SK-N-SH (cell line): Measurements from ENCODE around the gene MYORG. TPM values are rescaled to one million over a fixed set of nuclear protein-coding genes. Genes with fewer than 3 reads are reported as not detected.
A peak's percentile ranks its signal among the peaks of the same experiment; 100 is the strongest.

Experiments
- CTCF ChIA-PET: fragments of 300-600, 350-600 bp; formaldehyde crosslinking; extraction: SDS; loops from one replicate; lab custom pipeline; 2021; lab: Yijun Ruan, JAX
- POLR2A ChIA-PET: fragments of 350-600 bp; sonication (Branson Sonifier 250); formaldehyde crosslinking; extraction: SDS; loops from one replicate; lab custom pipeline; 2020; ENCODE audit warnings: antibody characterized with exemption, inconsistent platforms; lab: Yijun Ruan, JAX
- DNase-seq: peaks from one replicate; pipeline ENCODE4 v3.0.0; 2012
- H2AFZ ChIP-seq: fragments of 200-600 bp; sonication (generic); 2 replicates; pipeline ENCODE4 v1.8.1; 2016; ENCODE audit warnings: antibody characterized with exemption, mild to moderate bottlenecking, low read depth
- H3F3A ChIP-seq: fragments of 200-600 bp; sonication (generic); replicated peaks from 2 replicates; pipeline ENCODE3; 2016; ENCODE audit warnings: antibody characterized with exemption, mild to moderate bottlenecking; ENCODE audit not compliant: insufficient read depth
- H3K27ac ChIP-seq, 2 experiments: fragments of 200-500 bp in 1 of 2; fragments of 200-600 bp in 1 of 2; sonication (Bioruptor generic) in 1 of 2; sonication (generic), shearing (Covaris generic) in 1 of 2; 2 replicates each; pipeline versions ENCODE4 v1.5.1 to v1.6.1; 2014 to 2016; ENCODE audit warnings: low read depth in 2 of 2, inconsistent platforms in 1 of 2, low read length in 1 of 2, mild to moderate bottlenecking in 1 of 2, mixed read lengths in 1 of 2
- H3K27me3 ChIP-seq: fragments of 200-600 bp; sonication (generic), shearing (Covaris generic); 2 replicates; pipeline ENCODE4 v1.6.1; 2016; ENCODE audit warnings: mixed run types; ENCODE audit not compliant: insufficient read depth
- H3K36me3 ChIP-seq, 2 experiments: fragments of 200-500 bp in 1 of 2; fragments of 200-600 bp in 1 of 2; sonication (Bioruptor generic) in 1 of 2; sonication (generic) in 1 of 2; replicated peaks in 1 of 2; 2 replicates each; pipeline versions ENCODE3 to v1.5.1; 2014 to 2016; ENCODE audit warnings: low read length in 1 of 2, mild to moderate bottlenecking in 1 of 2; ENCODE audit not compliant: insufficient read depth in 2 of 2, control insufficient read depth in 1 of 2
- H3K4me1 ChIP-seq, 2 experiments: fragments of 200-500 bp in 1 of 2; fragments of 200-600 bp in 1 of 2; sonication (Bioruptor generic) in 1 of 2; sonication (generic), shearing (Covaris generic) in 1 of 2; 2 replicates each; pipeline versions ENCODE4 v1.5.1 to v1.6.1; 2014 to 2016; ENCODE audit warnings: low read depth in 1 of 2, low read length in 1 of 2, mixed run types in 1 of 2; ENCODE audit not compliant: insufficient read depth in 2 of 2, control insufficient read depth in 1 of 2
- H3K4me2 ChIP-seq: fragments of 200-600 bp; sonication (generic), shearing (Covaris generic); 2 replicates; pipeline ENCODE4 v1.6.1; 2017; ENCODE audit warnings: mixed run types
- H3K4me3 ChIP-seq, 2 experiments: fragments of 200-500 bp in 1 of 2; fragments of 200-600 bp in 1 of 2; sonication (Bioruptor generic) in 1 of 2; sonication (generic), shearing (Covaris generic) in 1 of 2; 2 replicates each; pipeline versions ENCODE4 v1.5.1 to v1.8.1; 2014 to 2016; ENCODE audit warnings: low read depth in 2 of 2, inconsistent platforms in 1 of 2, low read length in 1 of 2, mild to moderate bottlenecking in 1 of 2, mixed read lengths in 1 of 2, moderate library complexity in 1 of 2
- H3K79me2 ChIP-seq: fragments of 200-600 bp; sonication (generic); 2 replicates; pipeline ENCODE4 v1.8.1; 2017; ENCODE audit warnings: mild to moderate bottlenecking; ENCODE audit not compliant: insufficient read depth
- H3K9ac ChIP-seq: fragments of 200-600 bp; sonication (generic); 2 replicates; pipeline ENCODE4 v1.6.1; 2017; ENCODE audit warnings: mixed run types
- H3K9me2 ChIP-seq: fragments of 200-600 bp; sonication (generic); 2 replicates; pipeline ENCODE4 v1.6.1; 2017; ENCODE audit warnings: mixed run types
- H3K9me3 ChIP-seq: fragments of 200-600 bp; sonication (generic); 2 replicates; pipeline ENCODE4 v1.6.1; 2017; ENCODE audit warnings: mixed run types, mild to moderate bottlenecking, moderate library complexity
- H4K20me1 ChIP-seq: fragments of 200-600 bp; sonication (generic); 2 replicates; pipeline ENCODE4 v1.6.1; 2017; ENCODE audit warnings: mild to moderate bottlenecking, mixed run types; ENCODE audit not compliant: insufficient read depth
- EZH2phosphoT487 ChIP-seq: fragments of 200-600 bp; sonication (generic); IDR thresholded peaks from 2 replicates; pipeline ENCODE4 v1.6.1; 2017; ENCODE audit warnings: low read depth, mixed run types, mild to moderate bottlenecking, antibody characterized with exemption, moderate library complexity, borderline replicate concordance
- FOXJ3 ChIP-seq: sonication (generic); formaldehyde crosslinking; IDR thresholded peaks from 2 replicates; pipeline ENCODE4 v1.5.1; 2020; ENCODE audit warnings: mild to moderate bottlenecking, missing genetic modification reagents
- FOXM1 ChIP-seq: IDR thresholded peaks from 2 replicates; pipeline ENCODE4 v1.4.0; 2012; ENCODE audit warnings: low read depth, mild to moderate bottlenecking
- GABPA ChIP-seq: IDR thresholded peaks from 2 replicates; pipeline ENCODE4 v1.4.0; 2012; ENCODE audit warnings: low read depth, mild to moderate bottlenecking
- JUND ChIP-seq: IDR thresholded peaks from 2 replicates; pipeline ENCODE4 v1.4.0; 2012
- MAX ChIP-seq: IDR thresholded peaks from 2 replicates; pipeline ENCODE4 v1.4.0; 2012; ENCODE audit warnings: low read depth
- NFIC ChIP-seq: IDR thresholded peaks from 2 replicates; pipeline ENCODE4 v1.4.0; 2012; ENCODE audit warnings: borderline replicate concordance
- RAD21 ChIP-seq: IDR thresholded peaks from 2 replicates; pipeline ENCODE4 v1.6.1; 2012; ENCODE audit warnings: mild to moderate bottlenecking, low read length
- RCOR1 ChIP-seq: fragments of 150-350 bp; IDR thresholded peaks from 2 replicates; pipeline ENCODE4 v1.6.1; 2017; ENCODE audit warnings: antibody characterized with exemption, low read length
- RFX5 ChIP-seq: IDR thresholded peaks from 2 replicates; pipeline ENCODE4 v1.6.1; 2012; ENCODE audit warnings: mild to moderate bottlenecking, improper control_type of control experiment, low read length
- SMC3 ChIP-seq: IDR thresholded peaks from 2 replicates; pipeline ENCODE4 v1.6.1; 2012; ENCODE audit warnings: low read depth, low read length, improper control_type of control experiment
- TCF12 ChIP-seq: IDR thresholded peaks from 2 replicates; pipeline ENCODE4 v1.4.0; 2012
- YY1 ChIP-seq: IDR thresholded peaks from 2 replicates; pipeline ENCODE4 v1.4.0; 2012; ENCODE audit warnings: low read depth, mild to moderate bottlenecking
- WGBS: methylation state at CpG from one replicate; pipeline ENCODE4 v1.1.6; 2017; ENCODE audit warnings: low lambda C conversion rate; 5-methylcytosine and 5-hydroxymethylcytosine counted together
- polyA plus RNA-seq, 3 experiments: library from polyadenylated mRNA; depleted of rRNA; stranded (reverse); fragments of >200 nt; gene quantifications; 2 replicates each; pipeline ENCODE4 v1.2.3, GENCODE V29; 2012
- TF ChIP-seq, protein P1 (sequence below): IDR thresholded peaks from 2 replicates; pipeline ENCODE4 v1.4.0; 2012; ENCODE audit warnings: low read depth, borderline replicate concordance
- TF ChIP-seq, protein P2 (sequence below): fragments of 150-350 bp; IDR thresholded peaks from 2 replicates; pipeline ENCODE4 v1.6.1; 2017; ENCODE audit warnings: antibody characterized with exemption, low read length, low read depth, borderline replicate concordance
- TF ChIP-seq, protein P3 (sequence below): fragments of 150-350 bp; IDR thresholded peaks from 2 replicates; pipeline ENCODE4 v1.6.1; 2016; ENCODE audit warnings: mild to moderate bottlenecking, low read depth, low read length

MYORG gene
- polyA plus RNA-seq, 1 of the 3 experiments (the other 2 are of a cell fraction): 1.1 TPM

GRCh38 chr9:34337403-34337802, 39.3 kb downstream of the MYORG start:
- Histone ChIP-seq H3K9me3 (no peaks in the 10 kb centered on the region), H3F3A (no peaks in the 10 kb centered on the region), H3K79me2 (peaks cover 28% of the 10 kb centered on the region; the same call in 1 of the 2 replicates), H3K9ac (no peak overlapping the region), H3K27ac (no peak overlapping the region), H3K4me3 (no peak overlapping the region), H3K4me2 (no peak overlapping the region), H3K9me2 (no peaks in the 10 kb centered on the region), H3K36me3 (peaks cover 28% of the 10 kb centered on the region in 2 experiments), H4K20me1 (no peaks in the 10 kb centered on the region; the same call in 1 of the 2 replicates), H2AFZ (no peak overlapping the region), H3K27me3 (no peaks in the 10 kb centered on the region), H3K4me1 (peaks cover 0 to 3% of the 10 kb centered on the region in 2 experiments; a peak in 1 of 4 replicates)
- DNase-seq: no peak
- ChIA-PET CTCF (interaction anchor here (1.2 to 3.2 kb wide), 4 partner anchors 41 to 266 kb away, joined by 3 to 25 read pairs (median 6); partner anchors contain the start of gene MYORG), POLR2A (no interaction called here)
- no peak for TF ChIP-seq YY1
- TF ChIP-seq RAD21: peak; percentile 45
- 90% methylated on average over 2 of the region's 2 CpGs for WGBS

DNA sequence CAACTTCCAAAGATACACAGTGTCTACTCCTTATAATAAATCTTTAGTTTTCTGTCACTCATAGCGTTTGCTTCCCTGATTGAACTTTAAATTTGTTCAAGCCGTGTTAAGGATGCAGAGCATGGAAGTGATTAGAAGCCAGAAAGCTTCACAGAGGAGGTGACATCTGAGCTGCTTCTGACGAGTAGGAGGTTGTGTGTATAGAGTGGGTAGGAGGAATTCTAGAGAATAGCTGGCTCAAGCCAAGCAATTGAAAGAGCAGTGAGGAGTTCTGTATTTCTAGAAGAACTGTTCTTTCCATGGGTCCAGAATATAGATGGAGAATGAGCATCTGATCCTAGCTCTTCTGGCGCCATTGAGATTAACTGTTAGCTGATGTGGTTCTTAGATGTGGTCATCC, 41.3 kb downstream of the MYORG start:
- Histone ChIP-seq H3K27me3 (no peaks in the 10 kb centered on the region), H4K20me1 (no peaks in the 10 kb centered on the region; the same call in 1 of the 2 replicates)
- TF ChIP-seq JUND (no peak), MAX (no peak), SMC3 (no peak), NFIC (no peak), FOXJ3 (CRISPR knock-in tag) (no peak), FOXM1 (no peak), TCF12 (no peak), GABPA (no peak), RCOR1 (no peak), RFX5 (no peak), EZH2phosphoT487 (no peak), RAD21 (no peak)
- TF ChIP-seq, protein P1, sequence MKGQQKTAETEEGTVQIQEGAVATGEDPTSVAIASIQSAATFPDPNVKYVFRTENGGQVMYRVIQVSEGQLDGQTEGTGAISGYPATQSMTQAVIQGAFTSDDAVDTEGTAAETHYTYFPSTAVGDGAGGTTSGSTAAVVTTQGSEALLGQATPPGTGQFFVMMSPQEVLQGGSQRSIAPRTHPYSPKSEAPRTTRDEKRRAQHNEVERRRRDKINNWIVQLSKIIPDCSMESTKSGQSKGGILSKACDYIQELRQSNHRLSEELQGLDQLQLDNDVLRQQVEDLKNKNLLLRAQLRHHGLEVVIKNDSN: no peak
- TF ChIP-seq, protein P2, sequence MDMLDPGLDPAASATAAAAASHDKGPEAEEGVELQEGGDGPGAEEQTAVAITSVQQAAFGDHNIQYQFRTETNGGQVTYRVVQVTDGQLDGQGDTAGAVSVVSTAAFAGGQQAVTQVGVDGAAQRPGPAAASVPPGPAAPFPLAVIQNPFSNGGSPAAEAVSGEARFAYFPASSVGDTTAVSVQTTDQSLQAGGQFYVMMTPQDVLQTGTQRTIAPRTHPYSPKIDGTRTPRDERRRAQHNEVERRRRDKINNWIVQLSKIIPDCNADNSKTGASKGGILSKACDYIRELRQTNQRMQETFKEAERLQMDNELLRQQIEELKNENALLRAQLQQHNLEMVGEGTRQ: no peak
- TF ChIP-seq, protein P3, sequence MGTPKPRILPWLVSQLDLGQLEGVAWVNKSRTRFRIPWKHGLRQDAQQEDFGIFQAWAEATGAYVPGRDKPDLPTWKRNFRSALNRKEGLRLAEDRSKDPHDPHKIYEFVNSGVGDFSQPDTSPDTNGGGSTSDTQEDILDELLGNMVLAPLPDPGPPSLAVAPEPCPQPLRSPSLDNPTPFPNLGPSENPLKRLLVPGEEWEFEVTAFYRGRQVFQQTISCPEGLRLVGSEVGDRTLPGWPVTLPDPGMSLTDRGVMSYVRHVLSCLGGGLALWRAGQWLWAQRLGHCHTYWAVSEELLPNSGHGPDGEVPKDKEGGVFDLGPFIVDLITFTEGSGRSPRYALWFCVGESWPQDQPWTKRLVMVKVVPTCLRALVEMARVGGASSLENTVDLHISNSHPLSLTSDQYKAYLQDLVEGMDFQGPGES: no peak

More for the DNA sequence above, 41.3 kb downstream of the MYORG start:
- Histone ChIP-seq H3K9ac (no peak overlapping the region), H3K27ac (no peak overlapping the region), H3K4me3 (no peak overlapping the region), H3K4me1 (peaks cover 0 to 4% of the 10 kb centered on the region in 2 experiments; a peak in 1 of 4 replicates), H3K4me2 (no peak overlapping the region), H2AFZ (no peak overlapping the region), H3K9me2 (no peaks in the 10 kb centered on the region), H3K9me3 (no peaks in the 10 kb centered on the region), H3F3A (peaks cover 6% of the 10 kb centered on the region), H3K36me3 (peaks cover 17 to 19% of the 10 kb centered on the region in 2 experiments), H3K79me2 (peaks cover 38% of the 10 kb centered on the region; the same call in 1 of the 2 replicates)
- ChIA-PET POLR2A (no interaction called here), CTCF (interaction anchor here (0.8 to 6.7 kb wide), 7 partner anchors 10 to 268 kb away, joined by 3 to 149 read pairs (median 32); partner anchors contain the start of gene MYORG)
- WGBS: 87% methylated on average over 4 of the region's 4 CpGs
- DNase-seq: no peak
